GM19023 (cell line): ENCODE data around the gene CHRNB4.

Source experiments
- ATAC-seq: cut with Tn5 transposase; IDR thresholded peaks from one replicate; pipeline ENCODE4 v1.9.1; 2021; ENCODE audit warnings: mild to moderate bottlenecking, moderate library complexity; ENCODE audit not compliant: unreplicated experiment

The CHRNB4 gene

DNA sequence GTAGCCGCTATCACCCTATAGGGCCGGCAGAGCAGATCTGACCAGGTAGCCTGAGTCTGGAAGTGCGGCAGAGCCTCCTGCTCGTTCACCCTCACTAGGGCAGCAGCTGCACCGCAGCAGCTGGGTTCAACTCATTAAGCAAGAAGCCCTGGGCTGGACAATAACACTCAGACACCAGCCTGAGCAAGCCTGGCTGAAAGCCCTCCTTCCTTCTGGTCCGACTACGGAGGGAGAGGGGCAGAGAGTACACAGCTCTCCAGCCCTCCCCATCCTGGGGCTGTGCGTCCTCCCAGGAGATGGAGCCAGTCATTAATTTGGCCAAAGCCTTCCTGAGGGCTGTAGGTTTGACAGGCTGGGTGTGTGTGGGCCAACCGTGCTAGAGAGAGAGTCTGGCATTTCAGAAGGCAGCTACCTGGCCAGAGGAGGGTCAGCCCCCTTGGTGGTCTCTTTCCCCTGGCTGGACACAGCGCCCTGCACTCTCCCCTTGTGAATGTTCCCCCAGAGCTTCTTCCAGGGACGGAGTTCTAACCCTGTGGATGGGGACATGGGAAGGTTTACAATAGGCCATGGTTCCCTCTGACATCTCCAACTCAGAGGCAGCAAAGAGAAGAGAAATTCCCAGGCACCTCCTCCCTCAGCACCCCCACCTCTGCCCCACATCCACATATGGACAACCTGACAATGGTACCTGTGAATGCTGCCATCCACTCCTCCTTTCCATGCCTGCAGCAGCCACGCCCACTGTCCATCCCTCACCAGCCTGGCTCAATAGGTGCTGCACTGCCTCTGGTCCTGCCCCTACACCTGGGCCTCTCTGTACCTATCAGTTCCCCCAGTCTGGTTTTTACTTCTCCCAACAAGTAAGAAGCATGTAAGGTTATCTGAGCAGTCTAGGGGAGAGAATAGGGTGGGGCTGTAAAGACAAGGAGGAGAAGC is 6.5 kb downstream of the CHRNB4 start:
- no peak for ATAC-seq

DNA sequence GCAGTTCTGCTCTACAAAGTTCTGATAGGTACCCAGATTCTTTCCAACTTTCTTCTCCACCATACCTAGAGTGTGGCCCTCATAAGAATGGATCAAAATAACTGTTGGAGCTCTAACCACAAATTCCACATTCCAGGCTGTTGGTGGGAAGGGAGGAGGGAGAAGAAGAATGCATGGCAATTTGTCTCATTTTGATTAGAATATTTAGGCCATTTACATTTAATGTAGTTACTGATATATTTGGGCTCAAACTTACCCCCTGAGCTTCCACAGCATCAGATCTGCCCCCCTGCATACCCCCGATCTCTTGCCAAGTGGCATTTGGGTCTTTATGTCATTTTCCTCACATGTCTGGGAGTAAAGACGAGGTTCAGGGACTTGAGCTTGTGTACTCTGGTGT is 7.7 kb downstream of the CHRNB4 start:
- ATAC-seq = no peak

DNA sequence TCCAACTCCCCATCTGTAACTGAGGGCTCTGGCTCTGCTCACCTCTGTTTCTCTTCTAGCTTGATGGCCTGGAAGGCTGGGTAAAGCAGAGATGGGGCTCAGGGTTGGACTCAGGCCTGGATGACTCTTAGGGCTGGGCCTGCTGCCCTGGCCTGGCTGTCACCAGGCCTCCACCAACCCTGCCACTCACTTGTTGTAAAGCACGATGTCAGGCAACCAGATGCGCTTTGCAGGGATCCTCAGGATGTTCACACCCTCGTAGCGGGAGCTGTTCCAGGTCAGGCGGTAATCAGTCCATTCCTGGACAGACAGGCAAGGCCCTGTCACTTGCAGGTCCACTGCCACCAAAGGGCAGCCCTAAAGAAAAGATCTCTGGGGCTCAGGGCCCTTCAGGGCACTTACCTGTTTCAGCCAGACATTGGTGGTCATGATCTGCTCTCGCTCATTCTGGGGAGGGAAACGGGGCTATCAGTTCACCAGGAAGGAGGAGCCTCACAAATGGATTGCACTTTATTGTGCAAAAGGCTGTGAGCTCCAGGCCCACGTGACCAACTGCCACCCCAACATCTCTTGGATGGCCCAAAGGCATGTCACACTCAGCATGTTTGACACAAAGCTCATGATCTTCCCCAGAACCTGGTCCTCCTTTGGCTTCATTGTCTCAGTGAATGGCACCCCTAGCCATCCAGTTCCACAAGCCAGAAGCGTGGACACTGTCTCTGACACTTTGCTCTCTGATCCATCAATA is 9.9 kb downstream of the CHRNB4 start:
- no peak for ATAC-seq

DNA sequence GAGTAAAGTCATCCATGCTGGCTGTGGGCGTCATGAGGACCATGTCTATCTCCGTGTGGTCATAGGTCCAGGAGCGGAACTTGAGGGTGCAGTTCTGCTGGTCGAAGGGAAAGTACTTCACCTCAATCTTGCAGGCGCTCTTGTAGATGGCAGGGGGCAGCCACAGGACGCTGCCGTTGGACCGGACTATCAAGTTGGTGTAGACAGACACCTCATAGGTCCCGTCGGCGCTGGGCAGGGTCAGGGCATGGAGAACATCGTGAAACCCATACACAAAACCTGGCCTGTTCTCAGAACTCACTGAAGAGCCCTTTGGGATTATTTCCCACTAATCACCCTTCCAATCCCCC is 11.3 kb downstream of the CHRNB4 start:
- no peak for ATAC-seq

DNA sequence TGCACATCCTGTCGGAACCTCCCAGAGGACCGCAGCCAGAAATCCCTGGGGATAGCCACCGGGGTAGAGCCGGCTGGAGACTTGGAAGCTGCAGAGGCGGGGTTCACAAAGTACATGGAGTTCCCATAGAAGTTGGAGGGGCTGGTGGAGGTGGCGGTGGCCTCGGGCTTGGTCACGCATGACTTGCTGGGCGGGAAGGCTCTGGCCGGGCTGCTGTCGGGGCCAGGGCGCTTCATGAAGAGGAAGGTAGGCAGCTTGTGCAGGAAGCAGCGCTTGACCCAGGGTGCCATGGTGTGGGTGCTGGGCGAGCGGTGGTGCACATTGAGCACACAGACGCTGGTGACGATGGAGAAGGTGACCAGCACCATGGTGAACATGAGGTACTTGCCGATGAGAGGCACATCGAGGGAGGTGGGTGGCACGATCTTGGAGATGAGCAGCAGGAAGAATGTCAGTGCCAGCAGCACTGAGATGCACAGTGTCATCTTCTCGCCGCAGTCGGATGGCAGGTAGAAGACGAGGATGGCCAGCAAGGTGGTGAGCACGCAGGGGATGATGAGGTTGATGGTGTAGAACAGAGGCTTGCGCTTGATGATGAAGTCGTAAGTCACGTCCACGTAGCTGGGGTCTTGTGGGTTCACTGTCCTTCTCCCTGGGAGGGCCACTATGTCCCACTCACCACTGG is 11.8 kb downstream of the CHRNB4 start:
- no peak for ATAC-seq

DNA sequence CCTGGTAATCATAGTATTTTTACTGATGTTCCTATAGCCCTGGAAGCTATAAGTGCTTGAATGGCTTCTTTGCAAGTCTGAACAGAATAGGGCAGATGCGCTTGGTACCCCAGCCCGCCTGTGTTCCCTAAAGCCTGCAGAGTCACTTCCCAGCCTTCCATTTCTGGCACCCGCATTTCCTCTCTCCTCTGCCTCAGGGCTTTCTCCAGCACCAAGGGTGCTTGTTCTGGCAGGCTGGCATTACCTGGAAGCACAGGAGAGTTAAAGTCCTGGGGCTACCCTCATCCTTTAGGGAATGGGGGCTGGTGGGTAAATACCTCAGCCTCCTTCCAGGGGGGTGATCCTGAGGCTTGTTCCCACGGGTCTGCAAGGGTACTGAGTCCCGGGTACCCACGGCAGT is 12.8 kb downstream of the CHRNB4 start:
- ATAC-seq = no peak

DNA sequence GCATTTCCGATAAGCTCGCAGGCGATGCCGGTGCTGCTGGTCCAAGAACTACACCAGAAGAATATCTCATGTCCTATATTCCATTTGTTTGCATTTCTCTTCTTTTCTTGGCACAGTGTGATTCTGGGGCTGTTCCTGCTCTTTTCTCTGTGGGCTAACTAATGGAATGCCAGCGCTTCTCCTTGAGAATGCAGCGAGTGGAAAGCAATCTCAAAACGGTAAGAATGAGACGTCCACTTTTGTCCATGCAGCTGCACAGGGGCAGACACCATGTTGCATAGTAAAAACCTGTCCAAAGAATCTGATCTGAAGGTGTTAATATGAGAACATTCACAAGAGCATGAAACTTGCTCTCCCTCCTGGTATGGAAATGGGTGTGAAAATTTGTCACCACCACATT is 13.7 kb downstream of the CHRNB4 start:
- ATAC-seq = no peak

DNA sequence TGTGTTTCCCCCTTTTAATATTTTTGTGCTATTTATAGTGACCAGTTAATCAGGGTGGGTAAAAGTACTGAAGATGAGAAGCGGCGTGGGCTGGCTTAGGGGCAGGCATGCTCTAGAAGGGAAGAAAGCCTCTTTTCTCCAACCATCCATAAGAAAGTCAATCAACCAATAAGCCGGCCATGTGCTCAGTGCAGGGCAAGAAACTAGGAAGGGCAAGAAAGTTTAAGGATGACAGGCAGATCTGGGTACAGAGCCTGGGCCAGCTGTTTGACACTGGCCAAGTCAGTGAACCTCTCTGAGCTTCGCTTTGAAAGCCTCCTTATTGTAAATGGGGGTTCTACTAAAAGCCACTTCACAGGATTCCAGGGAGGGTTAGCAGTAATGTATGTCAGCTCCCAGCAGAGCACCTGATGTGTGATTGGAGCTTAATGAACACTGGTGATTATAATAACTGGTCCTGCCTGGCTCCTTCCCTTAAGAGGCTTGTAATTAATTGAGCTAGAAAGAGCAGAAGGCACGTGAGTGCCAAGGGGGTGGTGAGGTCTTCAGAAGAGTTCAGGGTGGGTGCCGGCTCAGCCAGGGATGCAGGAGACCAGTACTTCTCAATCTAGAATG is 14.5 kb downstream of the CHRNB4 start:
- no peak for ATAC-seq

DNA sequence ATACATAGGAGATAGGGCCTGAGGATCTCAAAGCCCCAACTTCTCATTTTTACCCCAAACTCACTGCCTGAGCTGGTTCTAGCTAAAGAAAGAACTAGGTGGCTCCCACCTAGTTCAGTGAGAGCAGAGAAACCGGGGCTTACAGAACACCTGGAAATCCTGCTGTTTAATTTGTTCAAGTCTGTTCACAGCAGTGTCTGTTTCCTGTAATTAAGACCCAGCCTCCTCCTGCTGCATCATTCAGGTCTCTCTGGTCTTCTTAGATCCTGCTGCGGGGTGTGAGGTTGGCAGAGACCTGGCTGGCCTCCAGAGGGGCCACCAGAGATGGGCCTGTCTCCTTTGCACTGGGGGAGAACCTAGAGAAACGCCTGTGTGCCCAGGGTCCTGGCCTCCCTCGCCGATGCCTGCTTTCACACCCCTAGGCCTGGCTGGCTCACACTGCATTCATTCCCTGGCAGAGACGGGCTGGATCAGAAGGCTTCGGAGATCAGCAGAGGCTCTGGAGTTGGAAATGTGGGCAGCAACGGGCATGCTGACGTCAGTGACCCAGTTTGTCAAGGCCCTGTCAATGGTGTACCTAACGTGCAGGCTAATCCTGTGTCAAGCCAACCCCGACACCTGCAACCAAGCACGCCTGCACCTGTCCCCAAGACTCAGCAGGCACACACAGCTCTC is 15.3 kb downstream of the CHRNB4 start:
- ATAC-seq = no peak

DNA sequence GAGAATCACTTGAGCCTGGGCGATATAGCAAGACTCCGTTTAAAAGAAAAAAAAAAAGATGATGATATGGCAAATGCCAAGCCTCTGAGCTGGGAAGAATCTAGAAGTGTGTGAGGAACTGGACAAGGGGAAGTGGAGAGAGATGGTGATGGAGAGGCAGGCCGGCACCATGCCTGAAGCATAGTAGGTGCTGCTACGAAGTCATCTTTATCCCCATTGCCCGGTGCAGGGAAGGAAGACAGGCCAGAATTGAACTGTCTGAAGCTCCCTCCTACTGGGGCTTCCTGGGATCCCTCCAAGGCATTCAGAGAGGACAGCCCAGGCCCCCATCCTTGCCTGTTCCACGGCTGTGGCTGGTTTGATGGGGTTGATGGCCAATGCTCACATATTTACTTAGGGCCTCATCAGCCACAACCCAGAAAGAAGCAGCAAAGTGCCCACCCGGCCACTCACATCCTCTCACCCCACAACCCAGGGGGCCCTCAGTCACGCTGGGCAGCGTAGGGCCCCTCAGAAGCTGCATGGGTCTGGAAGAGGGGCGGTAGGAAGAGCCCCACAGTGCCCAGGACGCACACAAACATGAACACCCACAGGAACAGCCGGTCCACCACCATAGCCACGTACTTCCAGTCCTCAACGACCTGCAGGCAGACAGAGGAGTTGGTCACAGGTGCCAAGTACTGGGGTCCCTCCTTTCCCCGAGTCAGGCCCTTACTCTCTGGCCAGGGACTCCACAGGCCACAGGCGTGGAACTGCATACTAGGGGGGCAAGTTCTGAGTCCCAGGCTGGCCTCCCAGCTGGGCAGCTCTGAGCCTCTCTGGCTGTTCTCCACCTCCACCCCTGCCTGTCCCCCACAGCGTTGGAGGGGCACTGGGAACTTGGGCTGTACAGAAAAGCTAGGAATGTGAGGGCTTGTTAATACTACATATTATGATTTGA is 16.1 kb downstream of the CHRNB4 start:
- ATAC-seq = no peak

DNA sequence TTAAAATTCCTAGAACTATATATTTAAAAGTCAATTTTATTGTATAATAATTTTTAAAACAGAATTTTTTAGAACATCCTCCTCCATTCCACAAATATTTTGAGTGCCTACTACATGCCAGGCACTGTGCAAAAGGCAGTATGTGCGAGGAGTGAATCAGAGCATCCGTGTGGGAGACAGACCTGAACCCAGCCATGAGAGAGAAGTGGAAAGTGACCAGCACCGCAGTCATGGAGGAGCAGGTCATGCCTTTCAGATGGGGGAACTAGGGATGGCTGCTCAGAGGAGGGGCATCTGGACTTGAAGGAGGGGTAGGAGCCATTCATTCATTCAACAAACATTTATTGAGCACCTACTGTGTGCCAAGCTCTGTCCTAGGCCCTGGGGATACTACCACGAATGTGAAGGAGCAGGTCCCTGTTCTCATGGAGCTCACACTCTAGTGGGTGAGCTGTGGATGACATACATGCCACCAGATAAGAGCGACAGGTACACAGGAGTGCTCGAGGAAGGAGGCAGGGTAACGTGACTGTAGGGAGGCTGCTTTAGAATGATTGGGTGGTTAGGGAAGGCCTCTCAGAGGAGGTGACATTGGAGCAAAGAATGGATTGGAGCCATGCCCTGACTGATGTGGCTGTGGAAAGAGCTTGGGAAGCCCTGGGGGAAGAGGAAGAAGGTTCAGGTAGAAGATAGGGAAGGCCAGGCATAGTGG is 17.1 kb downstream of the CHRNB4 start:
- ATAC-seq = no peak

DNA sequence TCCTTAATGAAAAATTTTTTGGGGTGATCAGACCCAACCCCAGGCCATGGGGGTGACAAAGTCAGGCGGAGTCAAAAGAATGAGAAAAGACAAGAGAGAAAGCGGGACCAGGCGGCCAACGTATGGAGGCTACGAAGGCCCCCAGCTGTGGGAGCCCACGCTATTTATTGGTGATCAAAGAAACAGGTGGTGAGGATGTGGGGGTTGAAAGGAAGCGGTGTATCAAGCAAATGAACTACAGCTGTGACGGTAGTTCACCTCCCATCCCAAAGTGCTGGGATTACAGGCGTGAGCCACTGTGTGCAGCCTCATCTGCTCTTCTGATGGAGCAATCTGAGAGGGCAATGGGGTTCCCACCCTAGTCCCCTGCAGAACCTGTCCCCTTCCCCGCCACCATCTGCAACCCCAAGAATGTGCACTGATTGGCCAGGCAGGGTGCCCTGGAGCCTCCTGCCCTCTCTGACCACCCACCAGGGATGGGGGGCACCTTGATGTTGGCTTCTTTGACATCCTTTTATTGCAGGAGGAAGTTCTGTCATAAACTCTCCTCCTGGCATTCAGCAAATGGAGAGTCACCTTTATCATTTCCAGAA is 19.1 kb downstream of the CHRNB4 start:
- no peak for ATAC-seq

DNA sequence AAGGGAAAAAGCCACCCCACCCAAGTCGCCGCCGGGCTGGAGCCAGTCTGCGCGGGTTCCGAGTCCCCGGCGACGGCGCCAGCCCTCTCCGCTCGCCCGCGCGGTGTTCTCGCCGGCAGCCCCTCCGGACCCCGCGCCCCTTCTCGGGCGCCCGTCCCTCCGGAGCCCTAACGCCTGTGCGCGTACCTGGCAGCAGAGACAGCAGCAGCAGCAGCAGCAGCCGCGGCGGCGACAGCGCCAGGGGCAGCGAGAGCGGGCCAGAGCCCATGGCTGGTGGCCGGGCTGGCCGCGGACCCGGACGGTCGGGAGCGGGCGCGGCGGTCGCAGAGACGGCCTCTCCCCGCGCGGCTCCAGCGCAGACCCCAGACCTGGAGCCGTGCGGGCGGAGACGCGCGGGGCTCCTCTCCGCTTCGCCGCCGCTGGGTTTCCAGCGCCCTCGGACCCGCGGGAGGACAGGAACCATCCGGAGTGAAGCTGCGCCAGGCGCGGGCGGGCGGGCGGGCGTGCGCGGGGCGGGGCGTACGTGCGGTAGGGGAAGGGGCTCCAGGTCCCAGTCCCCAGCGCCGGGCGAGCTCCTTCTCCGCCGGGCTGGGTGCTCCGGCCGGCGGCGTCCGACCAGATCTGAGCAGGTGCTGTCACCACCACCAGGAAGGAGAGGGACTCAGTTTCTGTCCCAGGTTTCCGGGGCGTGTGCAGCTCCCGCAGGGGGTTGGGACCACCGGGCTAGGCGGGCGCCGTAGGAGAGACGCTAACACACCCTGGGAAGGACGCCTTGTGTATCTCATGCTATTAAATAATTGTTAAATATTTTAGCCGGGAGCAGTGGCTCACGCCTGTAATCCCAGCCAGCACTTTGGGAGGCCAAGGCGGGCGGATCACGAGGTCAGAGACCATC is 20.2 kb downstream of the CHRNB4 start, which contains the start of gene CHRNA3:
CHRNA3 (minus strand) TSS at position 470 of the 895 bp plus-strand sequence; CDS start at position 268, 202 bp downstream.
- ATAC-seq = no peak

DNA sequence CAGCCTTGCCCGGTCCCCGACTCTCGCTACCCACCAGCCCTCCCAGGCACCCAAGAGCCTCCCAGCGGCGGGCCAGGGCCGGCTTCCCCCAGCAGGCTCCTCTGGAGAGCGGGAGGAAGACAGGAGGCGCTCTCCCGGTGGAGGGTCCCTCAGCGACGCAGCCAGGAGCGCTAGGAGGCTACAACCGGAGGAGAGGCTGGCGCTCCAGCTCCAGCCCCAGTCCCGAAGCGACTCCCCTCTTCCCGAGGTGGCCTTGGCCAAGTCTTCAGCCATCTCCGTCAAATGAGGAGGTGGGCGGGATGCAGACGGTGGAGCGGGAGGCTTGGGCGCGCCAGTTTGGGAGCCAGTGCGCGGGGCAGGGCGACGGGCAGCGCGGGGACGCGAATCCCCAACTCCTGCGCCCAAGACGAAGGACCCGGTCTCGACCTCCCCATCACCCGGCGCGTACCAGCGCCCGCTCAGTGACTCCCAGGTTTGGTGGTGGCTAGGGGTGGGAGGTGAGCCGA is 20.9 kb downstream of the CHRNB4 start:
- no peak for ATAC-seq

DNA sequence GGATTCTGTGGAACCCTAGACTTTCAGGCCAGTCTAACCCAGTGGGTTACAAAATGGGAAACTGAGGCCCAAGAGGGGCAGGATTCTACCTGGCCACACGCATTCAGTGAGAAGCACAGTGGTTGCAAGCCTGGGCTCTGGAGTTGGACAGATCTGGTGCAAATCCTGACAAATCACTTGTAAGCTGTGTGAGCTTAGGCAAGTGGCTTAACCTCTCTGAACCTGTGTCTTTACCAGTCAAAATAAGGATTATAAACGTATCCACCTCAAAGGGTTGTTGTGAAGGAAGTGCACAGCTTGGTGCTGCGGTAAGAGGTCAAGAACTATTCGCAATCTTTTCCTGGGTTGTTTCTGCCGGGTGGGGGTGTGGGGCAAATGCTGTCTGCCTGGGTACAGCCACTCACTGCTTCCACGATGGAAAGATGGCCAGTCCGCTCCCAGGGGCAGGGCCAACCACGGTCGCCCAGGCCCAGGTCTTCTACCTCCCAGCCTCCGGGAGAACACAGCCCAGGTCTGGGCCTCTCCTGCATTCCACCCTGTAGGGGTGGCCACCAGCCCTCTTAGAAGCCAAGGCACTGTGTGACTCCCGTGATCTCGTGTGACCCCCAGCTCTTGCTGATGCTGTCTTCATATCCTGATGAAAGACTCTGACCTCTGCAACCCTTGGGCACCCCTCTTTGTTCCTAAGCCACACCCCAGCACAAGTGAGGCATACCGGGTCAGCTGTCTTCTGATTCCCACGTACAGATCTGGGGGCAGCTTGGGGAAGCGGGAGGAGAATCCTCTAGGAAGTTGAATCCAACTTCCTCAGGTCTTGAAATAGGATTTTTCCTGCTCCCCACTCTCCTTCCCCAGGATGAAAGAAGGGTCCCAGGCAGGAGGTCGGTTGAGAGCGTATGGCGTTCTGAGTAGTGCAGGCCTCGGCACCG is 21.7 kb downstream of the CHRNB4 start:
- ATAC-seq = no peak

DNA sequence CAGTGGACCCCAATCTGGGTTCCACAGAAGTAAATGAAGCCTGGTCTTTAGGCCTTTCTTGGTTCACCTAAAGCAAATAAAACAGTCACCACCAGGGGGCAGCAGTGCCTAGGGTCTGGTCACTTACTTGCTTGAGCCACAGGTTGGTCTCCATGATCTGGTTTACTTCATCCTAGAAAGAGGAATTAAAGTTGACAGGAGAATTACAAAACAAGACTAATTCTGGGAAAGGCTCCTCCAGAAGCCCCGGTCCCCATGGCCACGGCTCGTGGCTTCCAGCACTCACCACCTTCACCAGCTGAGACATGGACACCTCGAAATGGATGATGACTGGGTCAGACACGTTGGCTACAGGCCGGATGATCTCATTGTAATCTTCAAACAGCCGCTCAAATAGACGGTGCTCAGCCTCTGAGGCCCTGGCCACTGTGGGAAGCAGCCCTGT is 22.5 kb downstream of the CHRNB4 start:
- no peak for ATAC-seq
